ENCODE measurements around the gene DBH.

DBH gene

GRCh38 chr9:133640160-133640559 lies 4.0 kb downstream of the DBH start:
- H3K4me3 ChIP-seq (ENCODE audit: insufficient read length, low read depth) = no peak overlapping the region
- no peak overlapping the region for H3K9ac ChIP-seq (ENCODE audit: insufficient read length, low read depth)
- H3K36me3 ChIP-seq (ENCODE audit: insufficient read depth, insufficient read length, low read length) = no peaks in the 10 kb centered on the region
- DNase-seq (ENCODE audit: low read depth, low spot score) = no peak
- H3K9me3 ChIP-seq (ENCODE audit: insufficient read depth, low read length) = no peaks in the 10 kb centered on the region
- H3K4me1 ChIP-seq (ENCODE audit: insufficient read depth, insufficient read length) = peaks cover 7% of the 10 kb centered on the region
- peaks cover 2% of the 10 kb centered on the region for H3K27me3 ChIP-seq (ENCODE audit: insufficient read depth, insufficient read length)
- TF ChIP-seq ZNF274 (IDR thresholded peaks at IDR 0.05; ENCODE audit: low read depth, low read length) = no peak
- no peak for TF ChIP-seq SUZ12 (IDR thresholded peaks at IDR 0.05; ENCODE audit: extremely low read depth, insufficient read depth, insufficient read length)
- TF ChIP-seq YY1 (IDR thresholded peaks at IDR 0.05; ENCODE audit: insufficient read depth, insufficient read length) = no peak

GRCh38 chr9:133640580-133641395 lies 4.6 kb downstream of the DBH start:
- no peak for TF ChIP-seq YY1 (IDR thresholded peaks at IDR 0.05; ENCODE audit: insufficient read depth, insufficient read length)
- TF ChIP-seq ZNF274 (IDR thresholded peaks at IDR 0.05; ENCODE audit: low read depth, low read length) = no peak
- TF ChIP-seq SUZ12 (IDR thresholded peaks at IDR 0.05; ENCODE audit: extremely low read depth, insufficient read depth, insufficient read length) = no peak
- Histone ChIP-seq H3K9me3 (ENCODE audit: insufficient read depth, low read length) (no peaks in the 10 kb centered on the region), H3K4me1 (ENCODE audit: insufficient read depth, insufficient read length) (peaks cover 4% of the 10 kb centered on the region), H3K9ac (ENCODE audit: insufficient read length, low read depth) (no peak overlapping the region), H3K27me3 (ENCODE audit: insufficient read depth, insufficient read length) (peaks cover 2% of the 10 kb centered on the region), H3K36me3 (ENCODE audit: insufficient read depth, insufficient read length, low read length) (no peaks in the 10 kb centered on the region), H3K4me3 (ENCODE audit: insufficient read length, low read depth) (no peak overlapping the region)
- no peak for DNase-seq (ENCODE audit: low read depth, low spot score)

GRCh38 chr9:133641396-133641655 lies 5.2 kb downstream of the DBH start:
- Histone ChIP-seq H3K4me1 (ENCODE audit: insufficient read depth, insufficient read length) (peaks cover 4% of the 10 kb centered on the region), H3K4me3 (ENCODE audit: insufficient read length, low read depth) (no peak overlapping the region), H3K9ac (ENCODE audit: insufficient read length, low read depth) (no peak overlapping the region), H3K9me3 (ENCODE audit: insufficient read depth, low read length) (no peaks in the 10 kb centered on the region), H3K36me3 (ENCODE audit: insufficient read depth, insufficient read length, low read length) (no peaks in the 10 kb centered on the region), H3K27me3 (ENCODE audit: insufficient read depth, insufficient read length) (peaks cover 2% of the 10 kb centered on the region)
- TF ChIP-seq ZNF274 (IDR thresholded peaks at IDR 0.05; ENCODE audit: low read depth, low read length) (no peak), YY1 (IDR thresholded peaks at IDR 0.05; ENCODE audit: insufficient read depth, insufficient read length) (no peak), SUZ12 (IDR thresholded peaks at IDR 0.05; ENCODE audit: extremely low read depth, insufficient read depth, insufficient read length) (no peak)
- no peak for DNase-seq (ENCODE audit: low read depth, low spot score)

GRCh38 chr9:133641861-133642595 lies 5.9 kb downstream of the DBH start:
- TF ChIP-seq ZNF274 (IDR thresholded peaks at IDR 0.05; ENCODE audit: low read depth, low read length) = no peak
- no peak for TF ChIP-seq SUZ12 (IDR thresholded peaks at IDR 0.05; ENCODE audit: extremely low read depth, insufficient read depth, insufficient read length)
- TF ChIP-seq YY1 (IDR thresholded peaks at IDR 0.05; ENCODE audit: insufficient read depth, insufficient read length) = no peak
- Histone ChIP-seq H3K9me3 (ENCODE audit: insufficient read depth, low read length) (no peaks in the 10 kb centered on the region), H3K4me1 (ENCODE audit: insufficient read depth, insufficient read length) (peaks cover 4% of the 10 kb centered on the region), H3K9ac (ENCODE audit: insufficient read length, low read depth) (no peak overlapping the region), H3K36me3 (ENCODE audit: insufficient read depth, insufficient read length, low read length) (no peaks in the 10 kb centered on the region), H3K4me3 (ENCODE audit: insufficient read length, low read depth) (no peak overlapping the region), H3K27me3 (ENCODE audit: insufficient read depth, insufficient read length) (peaks cover 2% of the 10 kb centered on the region)
- no peak for DNase-seq (ENCODE audit: low read depth, low spot score)

- no peak for DNase-seq (ENCODE audit: low read depth, low spot score)
- peaks cover 2% of the 10 kb centered on the region for H3K27me3 ChIP-seq (ENCODE audit: insufficient read depth, insufficient read length)
- no peaks in the 10 kb centered on the region for H3K36me3 ChIP-seq (ENCODE audit: insufficient read depth, insufficient read length, low read length)
- no peak overlapping the region for H3K9ac ChIP-seq (ENCODE audit: insufficient read length, low read depth)
- no peaks in the 10 kb centered on the region for H3K9me3 ChIP-seq (ENCODE audit: insufficient read depth, low read length)
- no peak overlapping the region for H3K4me3 ChIP-seq (ENCODE audit: insufficient read length, low read depth)
- TF ChIP-seq YY1 (IDR thresholded peaks at IDR 0.05; ENCODE audit: insufficient read depth, insufficient read length) (no peak), ZNF274 (IDR thresholded peaks at IDR 0.05; ENCODE audit: low read depth, low read length) (no peak), SUZ12 (IDR thresholded peaks at IDR 0.05; ENCODE audit: extremely low read depth, insufficient read depth, insufficient read length) (no peak)
- H3K4me1 ChIP-seq (ENCODE audit: insufficient read depth, insufficient read length) = peaks cover under 1% of the 10 kb centered on the region
These were observed 6.7 kb downstream of the DBH start for GRCh38 chr9:133642708-133643361.

GRCh38 chr9:133643362-133643755 lies 7.2 kb downstream of the DBH start:
- Histone ChIP-seq H3K4me3 (ENCODE audit: insufficient read length, low read depth) (no peak overlapping the region), H3K36me3 (ENCODE audit: insufficient read depth, insufficient read length, low read length) (no peaks in the 10 kb centered on the region), H3K9ac (ENCODE audit: insufficient read length, low read depth) (no peak overlapping the region), H3K9me3 (ENCODE audit: insufficient read depth, low read length) (no peaks in the 10 kb centered on the region), H3K27me3 (ENCODE audit: insufficient read depth, insufficient read length) (peaks cover 2% of the 10 kb centered on the region), H3K4me1 (ENCODE audit: insufficient read depth, insufficient read length) (no peaks in the 10 kb centered on the region)
- no peak for DNase-seq (ENCODE audit: low read depth, low spot score)
- no peak for TF ChIP-seq SUZ12 (IDR thresholded peaks at IDR 0.05; ENCODE audit: extremely low read depth, insufficient read depth, insufficient read length)
- no peak for TF ChIP-seq YY1 (IDR thresholded peaks at IDR 0.05; ENCODE audit: insufficient read depth, insufficient read length)
- TF ChIP-seq ZNF274 (IDR thresholded peaks at IDR 0.05; ENCODE audit: low read depth, low read length) = no peak

Measured in NT2/D1 (cell line).